Sigmoid colon (tissue), 7 donors: ENCODE results near the gene GLIS1. TPM values are rescaled to one million over a fixed set of nuclear protein-coding genes. Genes with fewer than 3 reads are reported as not detected.

Source experiments
- DNase-seq: peaks from one replicate; pipeline ENCODE4 v3.0.0-alpha.2; 2019
- H3K27ac ChIP-seq, 4 donors: fragments of 200-600 bp; sonication (generic); one replicate each; pipeline ENCODE4 v1.5.1; 2016 to 2019; ENCODE audit warnings: mild to moderate bottlenecking in 1 of 4
- H3K27me3 ChIP-seq, 3 donors: fragments of 200-600 bp; sonication (generic); one replicate each; pipeline ENCODE4 v1.5.1; 2019; ENCODE audit warnings: mild to moderate bottlenecking in 1 of 3
- H3K36me3 ChIP-seq, 4 donors: fragments of 200-600 bp; sonication (generic); one replicate each; pipeline ENCODE4 v1.5.1; 2016 to 2019
- H3K4me1 ChIP-seq, 4 donors: fragments of 200-600 bp; sonication (generic); one replicate each; pipeline ENCODE4 v1.5.1; 2017 to 2019
- H3K4me3 ChIP-seq, 4 donors: fragments of 200-600 bp; sonication (generic); one replicate each; pipeline ENCODE4 v1.5.1; 2017 to 2019; ENCODE audit warnings: mild to moderate bottlenecking in 2 of 4, moderate library complexity in 1 of 4
- H3K9me3 ChIP-seq, 4 donors: fragments of 200-600 bp in 3 of 4; sonication (generic) in 3 of 4; one replicate each; pipeline versions ENCODE4 v1.5.1 to v1.6.1; 2013 to 2019
- CTCF ChIP-seq, 4 experiments: fragments of 450-650 bp in 3 of 4; fragments of 200-600 bp in 1 of 4; IDR thresholded peaks; one replicate each; pipeline ENCODE4 v1.5.1; 2016 to 2019; ENCODE audit warnings: antibody characterized with exemption in 4 of 4, mild to moderate bottlenecking in 3 of 4, moderate library complexity in 2 of 4
- EP300 ChIP-seq, 4 donors: sonication (generic); formaldehyde crosslinking; IDR thresholded peaks; one replicate each; pipeline ENCODE4 v1.6.1; 2017; ENCODE audit warnings: antibody characterized with exemption in 4 of 4
- POLR2A ChIP-seq, 2 donors: fragments of 450-650 bp; IDR thresholded peaks; one replicate each; pipeline ENCODE4 v1.6.1; 2016; ENCODE audit warnings: antibody characterized with exemption in 2 of 2, mild to moderate bottlenecking in 2 of 2, moderate library complexity in 2 of 2
- POLR2AphosphoS5 ChIP-seq, 4 donors: sonication (generic); formaldehyde crosslinking; IDR thresholded peaks; one replicate each; pipeline ENCODE4 v1.6.1; 2017; ENCODE audit warnings: antibody characterized with exemption in 4 of 4
- WGBS, 2 donors: extraction: QIAGEN DNeasy Blood & Tissue Kit; methylation state at CpG; one replicate each; pipeline ENCODE4 v1.1.7; 2013; 5-methylcytosine and 5-hydroxymethylcytosine counted together
- intact Hi-C: fragments of 100-400 bp; cut with DNase I; formaldehyde crosslinking; loops from one replicate; pipeline ENCODE4 v1.15.1; 2023
- polyA plus RNA-seq, 3 donors: library from polyadenylated mRNA; stranded (reverse); fragments of 200-250 nt; gene quantifications; one replicate each; pipeline ENCODE4 v1.2.3, GENCODE V29; 2013
- total RNA-seq, 4 donors: library from RNA; depleted of rRNA; stranded (reverse); fragments of >200 nt; gene quantifications; one replicate each; pipeline ENCODE4 v1.1.0, GENCODE V29; 2016
- donor health status: healthy with polysubstance abuse.
- donor health status: Bipolar disorder and iron deficiency.
- donor health status: healthy.

Gene GLIS1
- total and polyA plus RNA-seq, 7 donors, result 0.16 to 0.83 (median 0.32) TPM; not detected in 4

GRCh38 chr1:53559391-53559815 lies 179.6 kb downstream of the GLIS1 start:
- H3K27me3 ChIP-seq, result no peaks in the 10 kb centered on the region
- peak; percentile 42 for DNase-seq
- no peak for TF ChIP-seq POLR2A (IDR thresholded peaks at IDR 0.05)
- TF ChIP-seq CTCF (IDR thresholded peaks at IDR 0.05), result no peak
- TF ChIP-seq POLR2AphosphoS5 (IDR thresholded peaks at IDR 0.05), result no peak
- no peak for TF ChIP-seq EP300 (IDR thresholded peaks at IDR 0.05)
- intact Hi-C loops, result no loop called here
- no peak overlapping the region for H3K4me3 ChIP-seq
- no peak overlapping the region for H3K27ac ChIP-seq
- WGBS, 2 donors, result 83 to 84% methylated on average over 13 of the region's 13 CpGs
- peaks cover 0 to 15% (median 11%) of the 10 kb centered on the region in 4 donors for H3K4me1 ChIP-seq
- no peaks in the 10 kb centered on the region for H3K36me3 ChIP-seq
- no peaks in the 10 kb centered on the region for H3K9me3 ChIP-seq

- H3K36me3 ChIP-seq, result no peaks in the 10 kb centered on the region
- H3K9me3 ChIP-seq, result no peaks in the 10 kb centered on the region
- H3K4me3 ChIP-seq, result no peak overlapping the region
- intact Hi-C loops, result no loop called here
- H3K4me1 ChIP-seq, result peaks cover 0 to 15% (median 11%) of the 10 kb centered on the region in 4 donors
- H3K27me3 ChIP-seq, result no peaks in the 10 kb centered on the region
- TF ChIP-seq POLR2AphosphoS5 (IDR thresholded peaks at IDR 0.05) (no peak), POLR2A (IDR thresholded peaks at IDR 0.05) (no peak), EP300 (IDR thresholded peaks at IDR 0.05) (no peak), CTCF (IDR thresholded peaks at IDR 0.05) (no peak)
- no peak overlapping the region for H3K27ac ChIP-seq
- 83 to 88% methylated on average over 5 of the region's 5 CpGs for WGBS, 2 donors
- peak; percentile 34 for DNase-seq
These were observed 180.1 kb downstream of the GLIS1 start for GRCh38 chr1:53558739-53559315.

- Histone ChIP-seq H3K9me3 (no peaks in the 10 kb centered on the region), H3K4me1 (peaks cover 0 to 15% (median 11%) of the 10 kb centered on the region in 4 donors), H3K27me3 (no peaks in the 10 kb centered on the region), H3K27ac (no peak overlapping the region), H3K36me3 (no peaks in the 10 kb centered on the region), H3K4me3 (no peak overlapping the region)
- intact Hi-C loops, result no loop called here
- peak; percentile 37 for DNase-seq
- 85% methylated on average over 12 of the region's 12 CpGs for WGBS, 2 donors
- TF ChIP-seq EP300 (IDR thresholded peaks at IDR 0.05) (no peak), POLR2A (IDR thresholded peaks at IDR 0.05) (no peak), CTCF (IDR thresholded peaks at IDR 0.05) (no peak), POLR2AphosphoS5 (IDR thresholded peaks at IDR 0.05) (no peak)
These were observed 180.9 kb downstream of the GLIS1 start for GRCh38 chr1:53557830-53558738.

- intact Hi-C loops, result no loop called here
- no peak overlapping the region for H3K4me3 ChIP-seq
- TF ChIP-seq CTCF (IDR thresholded peaks at IDR 0.05), result no peak
- no peak for TF ChIP-seq POLR2A (IDR thresholded peaks at IDR 0.05)
- no peak for TF ChIP-seq EP300 (IDR thresholded peaks at IDR 0.05)
- no peak for TF ChIP-seq POLR2AphosphoS5 (IDR thresholded peaks at IDR 0.05)
- no peaks in the 10 kb centered on the region for H3K9me3 ChIP-seq
- WGBS, 2 donors, result 87 to 89% methylated on average over 4 of the region's 4 CpGs
- peaks cover 0 to 15% (median 11%) of the 10 kb centered on the region in 4 donors for H3K4me1 ChIP-seq
- no peaks in the 10 kb centered on the region for H3K27me3 ChIP-seq
- no peaks in the 10 kb centered on the region for H3K36me3 ChIP-seq
- H3K27ac ChIP-seq, result no peak overlapping the region
- DNase-seq, result peak; percentile 25
These were observed 181.6 kb downstream of the GLIS1 start for GRCh38 chr1:53557369-53557768.
